GM21447 (cell line): ENCODE measurements around the gene GNPTAB.

Source experiments
- ATAC-seq: cut with Tn5 transposase; IDR thresholded peaks from one replicate; pipeline ENCODE4 v1.9.1; 2021; ENCODE audit not compliant: unreplicated experiment

Gene GNPTAB

GRCh38 chr12:101697930-101698799 is 132.6 kb downstream of the GNPTAB start:
- peak; percentile 26 for ATAC-seq

DNA sequence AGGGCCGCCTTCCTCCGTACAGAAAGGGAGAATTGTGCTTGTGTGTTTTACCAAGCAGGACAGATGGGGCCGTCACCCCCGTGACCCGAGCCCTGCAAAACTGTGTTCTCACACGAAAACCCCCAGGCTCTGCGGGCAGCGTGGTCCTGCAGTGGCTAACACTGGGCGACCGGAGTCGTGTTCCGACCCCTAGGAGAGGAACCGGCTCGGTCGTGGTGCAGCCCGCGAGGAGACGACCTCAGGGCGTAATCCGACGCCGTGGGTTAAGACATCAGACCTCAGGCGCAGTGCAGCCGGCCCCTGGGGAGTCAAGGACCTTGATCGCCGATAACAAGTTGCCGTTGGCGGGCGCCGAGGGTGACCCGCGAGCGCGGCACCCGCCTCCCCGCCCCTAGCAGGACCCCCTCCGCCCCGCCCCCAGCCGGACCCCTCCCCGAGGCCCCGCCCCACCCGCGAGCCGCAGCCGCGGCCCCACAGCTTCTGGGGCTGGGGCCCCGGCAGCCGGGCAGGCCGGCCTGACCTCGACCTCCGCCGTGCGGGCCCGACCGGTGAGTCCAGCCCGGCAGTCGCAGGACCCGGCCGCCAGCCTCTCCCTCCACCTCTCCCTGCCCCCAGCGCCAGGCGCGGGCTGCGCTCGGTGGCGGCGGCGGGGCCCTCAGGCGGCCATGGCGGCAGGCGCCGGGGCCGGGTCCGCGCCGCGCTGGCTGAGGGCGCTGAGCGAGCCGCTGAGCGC is 133.4 kb downstream of the GNPTAB start, which contains the start of gene CHPT1:
Gene CHPT1 (plus strand): TSS at position 444 of the 733 bp plus-strand sequence. CDS start 222 bp downstream, at position 666.
- peak; percentile 58 for ATAC-seq

DNA sequence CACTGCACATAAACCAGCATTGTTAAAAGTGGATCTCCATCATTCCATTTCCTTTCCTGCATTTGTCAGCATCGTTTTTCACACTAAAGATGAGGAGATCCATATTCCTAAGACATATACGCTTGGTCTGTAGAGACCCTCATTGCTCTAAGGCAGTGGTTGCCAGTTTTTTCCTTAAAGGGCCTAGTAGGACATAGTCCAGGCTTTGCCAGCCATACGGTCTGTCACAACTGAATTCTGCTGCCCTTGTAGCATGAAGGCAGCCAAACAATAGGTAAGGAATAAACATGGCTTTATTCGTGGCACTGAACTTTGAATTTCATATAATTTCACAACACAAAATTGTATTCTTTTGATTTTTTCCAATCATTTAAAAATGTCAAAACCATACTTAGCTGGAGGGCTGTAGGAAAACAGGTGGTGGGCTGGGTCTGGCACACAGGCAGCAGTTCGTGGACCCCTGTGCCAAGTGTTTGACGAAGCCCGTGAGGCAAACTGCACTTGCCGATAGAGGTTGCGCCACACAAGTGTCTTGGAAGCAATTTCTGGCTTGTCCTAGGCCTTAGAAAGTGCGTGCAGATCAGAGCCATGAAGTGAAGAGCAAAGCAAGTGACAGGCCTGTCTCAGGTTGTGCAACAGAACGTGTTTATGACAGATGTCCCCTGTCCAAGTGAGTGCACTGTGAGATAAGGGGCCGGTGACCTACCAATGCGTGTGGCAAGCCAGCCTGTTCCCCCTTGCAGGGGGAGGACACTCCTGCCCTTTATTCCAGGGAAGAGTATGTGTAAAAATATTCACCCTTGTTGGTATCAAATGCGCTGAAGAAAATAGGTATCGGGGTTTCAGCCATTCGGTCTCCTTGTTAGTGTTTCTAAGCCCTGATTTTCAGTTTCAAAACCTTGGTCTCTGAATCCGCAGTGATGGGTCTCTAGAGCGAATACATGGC is 134.2 kb downstream of the GNPTAB start:
- ATAC-seq = peak; percentile 45

DNA sequence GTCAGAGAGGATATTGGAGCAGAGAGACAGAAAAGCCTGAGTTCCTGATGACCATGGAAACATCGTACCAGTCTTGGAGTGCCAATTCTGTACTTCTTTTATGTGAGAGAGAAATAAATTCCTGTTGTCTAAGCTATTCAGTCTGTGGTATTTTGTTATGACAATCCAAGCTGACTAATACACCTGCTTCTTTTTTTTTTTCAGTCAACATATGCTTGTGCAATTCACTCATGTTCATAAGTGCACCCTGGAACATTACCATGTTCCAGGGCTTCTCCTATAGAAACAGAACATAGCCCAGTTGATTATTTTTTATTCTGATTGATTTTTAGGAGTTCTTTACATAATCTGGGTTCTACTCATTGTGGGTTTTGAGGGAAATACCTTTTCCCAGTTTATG is 135.1 kb downstream of the GNPTAB start:
- no peak for ATAC-seq
